Activated T-cell treated with anti-CD3 and anti-CD28 coated beads, Interleukin-2, amount 50 U/mL, for 4 hours (primary cell): Measurements from ENCODE around the gene PRCD. TPM values are rescaled to one million over a fixed set of nuclear protein-coding genes. Genes with fewer than 3 reads are reported as not detected.
"Not testable (repeated sequence)": the region's sequence is repeated elsewhere in the genome, so short reads cannot be mapped to it uniquely, and the experiment has no call there.

Experiments
- ATAC-seq, 2 donors: fragments of 200-7000 bp; cut with Tn5 transposase; one replicate each; pipeline ENCODE4 v1.10.0; 2021
- DNase-seq: peaks from one replicate; pipeline ENCODE4 v3.0.0-alpha.2; 2020
- H3K27me3 Mint-ChIP-seq: one replicate; pipeline ENCODE4 v1.8.0; 2021; ENCODE audit warnings: low read depth, mixed read lengths
- H3K36me3 Mint-ChIP-seq: one replicate; pipeline ENCODE4 v1.8.0; 2022; ENCODE audit warnings: mixed read lengths; ENCODE audit not compliant: insufficient read depth
- H3K4me1 Mint-ChIP-seq: one replicate; pipeline ENCODE4 v1.8.0; 2021; ENCODE audit warnings: low read depth, mixed read lengths
- H3K4me3 Mint-ChIP-seq: one replicate; pipeline ENCODE4 v1.8.0; 2021; ENCODE audit warnings: mild to moderate bottlenecking, moderate library complexity, mixed read lengths
- H3K9me3 Mint-ChIP-seq: one replicate; pipeline ENCODE4 v1.8.0; 2021; ENCODE audit warnings: mixed read lengths
- total RNA-seq, 3 donors: library from RNA; stranded (reverse); gene quantifications; one replicate each; pipeline ENCODE4 v1.2.1, GENCODE V29; 2021

PRCD gene
- total RNA-seq, 3 donors from 2014 or later = not detected

GRCh38 chr17:76514355-76514754 is 25.5 kb upstream of the PRCD start:
- not testable (repeated sequence) for DNase-seq, H3K4me3 Mint-ChIP-seq, H3K27me3 Mint-ChIP-seq, H3K36me3 Mint-ChIP-seq, ATAC-seq, H3K9me3 Mint-ChIP-seq
- H3K4me1 Mint-ChIP-seq = peaks cover 56% of the 10 kb centered on the region

DNA sequence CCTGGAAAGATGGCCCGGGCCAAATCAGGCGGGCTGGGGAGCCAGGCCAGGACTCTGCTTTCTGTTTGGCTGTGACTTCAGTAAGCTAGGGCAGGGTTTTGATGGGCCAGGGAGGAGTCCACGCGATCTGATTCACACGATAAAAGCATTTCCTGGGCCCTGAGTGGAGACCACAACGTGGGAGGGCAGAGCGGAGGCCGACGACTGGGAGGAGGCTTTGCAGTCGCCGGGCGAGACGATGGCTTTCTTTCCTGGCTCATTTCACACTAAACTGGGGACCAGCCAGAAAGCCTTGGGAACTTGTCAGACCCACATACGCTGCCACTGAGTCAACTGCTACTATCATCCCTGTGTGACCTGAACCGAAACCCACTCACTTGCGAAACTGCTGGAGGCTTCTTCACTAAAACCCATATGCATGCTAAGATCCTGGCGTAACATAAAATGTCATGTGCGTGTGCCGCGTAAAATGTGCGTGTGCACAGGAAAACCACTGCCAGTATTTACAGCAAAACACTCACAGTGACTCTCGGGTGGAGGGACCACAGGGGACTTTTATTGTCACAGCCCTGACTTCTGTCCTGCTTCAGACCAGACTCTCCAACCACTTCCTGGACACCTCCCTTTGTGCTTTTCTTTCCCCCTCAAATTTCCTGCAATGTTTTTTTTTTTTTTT is 24.4 kb upstream of the PRCD start:
- peaks cover 56% of the 10 kb centered on the region for H3K4me1 Mint-ChIP-seq
- peak; percentile 65 for DNase-seq
- ATAC-seq = peak; percentile 92 to 94
- H3K36me3 Mint-ChIP-seq = no peaks in the 10 kb centered on the region
- H3K27me3 Mint-ChIP-seq = no peaks in the 10 kb centered on the region
- H3K4me3 Mint-ChIP-seq = peak overlapping the region; percentile 67
- no peaks in the 10 kb centered on the region for H3K9me3 Mint-ChIP-seq

DNA sequence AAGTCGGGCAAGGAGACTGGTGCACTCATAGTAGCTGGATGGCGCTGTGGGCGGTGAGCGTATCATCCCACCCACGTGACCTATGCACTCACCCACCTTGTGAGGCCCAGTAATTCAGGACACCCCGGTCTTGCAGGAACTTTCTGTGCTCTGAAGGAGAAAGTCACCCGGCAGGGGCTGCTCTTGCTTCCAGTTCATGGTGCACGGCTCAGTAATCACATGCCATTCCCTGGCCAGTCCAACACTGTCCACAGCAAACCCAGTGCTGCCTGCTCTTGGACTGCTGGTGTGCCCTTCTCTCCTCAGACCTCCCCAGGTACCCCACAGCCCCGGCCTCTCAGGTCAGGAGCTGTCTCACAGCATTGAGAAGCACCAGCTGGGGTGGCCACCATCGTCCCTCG is 22.2 kb upstream of the PRCD start:
- ATAC-seq = no peak
- Mint-ChIP-seq H3K9me3 (no peaks in the 10 kb centered on the region), H3K36me3 (no peaks in the 10 kb centered on the region)

DNA sequence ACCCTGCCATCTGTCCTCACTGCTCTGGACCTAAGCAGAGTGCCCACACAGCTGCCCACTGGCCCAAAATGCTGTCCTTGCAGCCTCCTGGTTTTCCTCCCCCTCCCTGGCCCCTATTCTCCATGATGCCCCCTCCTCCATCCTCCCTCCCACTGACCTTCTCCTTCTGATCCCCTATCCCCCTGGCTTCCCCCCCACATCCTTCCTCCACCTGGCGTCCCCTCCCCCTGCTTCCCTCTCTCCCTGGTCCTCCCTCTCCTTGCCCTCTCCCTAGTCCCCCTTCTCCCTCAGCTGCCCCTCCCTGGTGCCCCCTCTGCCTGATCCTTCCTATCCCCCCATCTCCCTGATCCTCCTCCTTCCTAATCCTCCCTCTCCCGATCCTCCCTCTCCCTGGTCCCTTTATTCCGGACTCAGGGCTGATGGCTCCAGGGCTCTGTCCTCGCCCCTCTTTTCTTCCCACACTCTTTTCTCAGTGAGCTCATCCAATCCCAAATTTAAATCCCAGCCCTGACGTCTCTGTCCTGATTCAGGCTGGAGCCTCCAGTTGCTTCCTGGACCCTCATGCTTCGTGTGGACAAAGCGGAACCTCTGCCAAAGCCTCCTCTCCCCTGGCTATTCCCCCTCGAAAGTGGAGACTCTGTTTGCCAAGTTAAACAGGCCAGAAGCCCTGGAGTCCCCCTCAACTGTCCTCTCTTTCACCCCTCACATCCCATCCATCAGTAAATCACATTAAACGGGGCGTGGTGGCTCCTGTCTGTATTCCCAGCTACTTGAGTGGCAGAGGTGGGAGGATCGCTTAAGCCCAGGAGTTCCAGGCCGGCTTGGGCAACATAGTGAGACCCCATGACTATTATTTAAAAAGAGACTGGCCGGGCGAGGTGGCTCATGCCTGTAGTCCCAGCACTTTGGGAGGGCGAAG is 20.5 kb upstream of the PRCD start:
- H3K9me3 Mint-ChIP-seq = no peaks in the 10 kb centered on the region
- no peak overlapping the region for H3K4me3 Mint-ChIP-seq
- no peaks in the 10 kb centered on the region for H3K36me3 Mint-ChIP-seq
- ATAC-seq (no peak), DNase-seq (no peak)
- H3K27me3 Mint-ChIP-seq = no peaks in the 10 kb centered on the region
- H3K4me1 Mint-ChIP-seq = peaks cover 40% of the 10 kb centered on the region

More for the DNA sequence above, 22.2 kb upstream of the PRCD start:
- H3K4me3 Mint-ChIP-seq = no peak overlapping the region
- peaks cover 45% of the 10 kb centered on the region for H3K4me1 Mint-ChIP-seq
- DNase-seq = no peak
- H3K27me3 Mint-ChIP-seq = no peaks in the 10 kb centered on the region

DNA sequence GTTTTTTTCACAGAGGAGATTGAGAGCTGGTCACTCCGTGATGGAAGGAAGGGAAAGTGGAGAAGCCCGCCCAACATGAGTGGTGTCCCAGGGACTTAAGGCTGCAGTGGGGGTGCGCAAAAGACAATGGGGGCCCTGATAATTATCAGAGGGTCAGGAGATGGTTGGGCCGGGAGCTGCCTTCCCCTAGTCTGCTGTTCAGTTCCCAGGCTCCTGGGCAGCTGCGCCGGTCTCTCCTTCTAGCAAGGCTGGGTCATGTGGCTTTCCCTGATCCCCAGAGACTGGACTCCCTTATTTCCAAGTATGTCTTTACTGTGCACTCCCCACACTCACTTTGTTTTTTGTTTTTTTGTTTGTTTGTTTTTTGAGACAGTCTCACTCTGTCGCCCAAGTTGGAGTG is 18.6 kb upstream of the PRCD start:
- Mint-ChIP-seq H3K9me3 (no peaks in the 10 kb centered on the region), H3K27me3 (no peaks in the 10 kb centered on the region), H3K36me3 (no peaks in the 10 kb centered on the region), H3K4me1 (peaks cover 25% of the 10 kb centered on the region), H3K4me3 (no peak overlapping the region)
- no peak for DNase-seq
- no peak for ATAC-seq

DNA sequence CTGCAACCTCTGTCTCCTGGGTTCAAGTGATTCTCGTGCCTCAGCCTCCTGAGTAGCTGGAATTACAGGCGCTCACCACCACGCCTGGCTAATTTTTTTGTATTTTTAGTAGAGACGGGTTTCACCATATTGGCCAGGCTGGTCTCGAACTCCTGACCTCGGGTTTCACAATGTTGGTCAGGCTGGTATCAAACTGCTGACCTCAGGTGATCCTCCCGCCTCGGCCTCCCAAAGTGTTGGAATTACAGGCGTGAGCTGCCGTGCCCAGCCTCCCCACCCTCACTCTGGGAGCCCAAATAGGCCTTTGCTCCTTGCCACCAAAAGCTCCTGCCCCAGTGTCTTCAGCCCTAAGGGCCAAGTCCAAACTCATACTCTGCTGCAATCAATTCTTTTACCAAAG is 18.2 kb upstream of the PRCD start:
- H3K27me3 Mint-ChIP-seq, H3K36me3 Mint-ChIP-seq, DNase-seq, ATAC-seq, H3K9me3 Mint-ChIP-seq, H3K4me3 Mint-ChIP-seq: not testable (repeated sequence)
- peaks cover 21% of the 10 kb centered on the region for H3K4me1 Mint-ChIP-seq

GRCh38 chr17:76523084-76524037 is 16.5 kb upstream of the PRCD start:
- peak; percentile 78 for DNase-seq
- Mint-ChIP-seq H3K4me1 (peaks cover 22% of the 10 kb centered on the region), H3K4me3 (peak overlapping the region; percentile 31), H3K9me3 (no peaks in the 10 kb centered on the region), H3K27me3 (peaks cover 2% of the 10 kb centered on the region), H3K36me3 (no peaks in the 10 kb centered on the region)
- peak; percentile 90 for ATAC-seq

GRCh38 chr17:76524598-76525512 is 15.0 kb upstream of the PRCD start:
- H3K4me3 Mint-ChIP-seq = no peak overlapping the region
- no peaks in the 10 kb centered on the region for H3K9me3 Mint-ChIP-seq
- H3K27me3 Mint-ChIP-seq = peaks cover 2% of the 10 kb centered on the region
- H3K4me1 Mint-ChIP-seq = peaks cover 26% of the 10 kb centered on the region
- no peaks in the 10 kb centered on the region for H3K36me3 Mint-ChIP-seq
- no peak for DNase-seq
- ATAC-seq = no peak

DNA sequence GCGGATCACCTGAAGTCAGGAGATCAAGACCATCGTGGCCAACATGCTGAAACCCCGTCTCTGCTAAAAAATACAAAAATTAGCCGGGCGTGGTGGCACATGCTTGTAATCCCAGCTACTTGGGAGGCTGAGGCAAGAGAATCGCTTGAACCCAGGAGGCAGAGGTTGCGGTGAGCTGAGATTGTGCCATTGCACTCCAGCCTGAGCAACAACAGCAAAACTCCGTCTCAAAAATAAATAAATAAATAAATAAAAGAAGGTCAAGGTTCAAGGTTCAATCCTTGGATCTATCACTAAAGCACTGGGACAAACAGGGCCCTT is 14.4 kb upstream of the PRCD start:
- peaks cover 30% of the 10 kb centered on the region for H3K4me1 Mint-ChIP-seq
- ATAC-seq, H3K27me3 Mint-ChIP-seq, H3K4me3 Mint-ChIP-seq, DNase-seq, H3K36me3 Mint-ChIP-seq, H3K9me3 Mint-ChIP-seq: not testable (repeated sequence)

- ATAC-seq, H3K9me3 Mint-ChIP-seq, H3K27me3 Mint-ChIP-seq, DNase-seq, H3K36me3 Mint-ChIP-seq: not testable (repeated sequence)
- H3K4me1 Mint-ChIP-seq = peaks cover 31% of the 10 kb centered on the region
- peak overlapping the region; percentile 19 for H3K4me3 Mint-ChIP-seq
Observed at GRCh38 chr17:76527016-76527415, 12.8 kb upstream of the PRCD start.

DNA sequence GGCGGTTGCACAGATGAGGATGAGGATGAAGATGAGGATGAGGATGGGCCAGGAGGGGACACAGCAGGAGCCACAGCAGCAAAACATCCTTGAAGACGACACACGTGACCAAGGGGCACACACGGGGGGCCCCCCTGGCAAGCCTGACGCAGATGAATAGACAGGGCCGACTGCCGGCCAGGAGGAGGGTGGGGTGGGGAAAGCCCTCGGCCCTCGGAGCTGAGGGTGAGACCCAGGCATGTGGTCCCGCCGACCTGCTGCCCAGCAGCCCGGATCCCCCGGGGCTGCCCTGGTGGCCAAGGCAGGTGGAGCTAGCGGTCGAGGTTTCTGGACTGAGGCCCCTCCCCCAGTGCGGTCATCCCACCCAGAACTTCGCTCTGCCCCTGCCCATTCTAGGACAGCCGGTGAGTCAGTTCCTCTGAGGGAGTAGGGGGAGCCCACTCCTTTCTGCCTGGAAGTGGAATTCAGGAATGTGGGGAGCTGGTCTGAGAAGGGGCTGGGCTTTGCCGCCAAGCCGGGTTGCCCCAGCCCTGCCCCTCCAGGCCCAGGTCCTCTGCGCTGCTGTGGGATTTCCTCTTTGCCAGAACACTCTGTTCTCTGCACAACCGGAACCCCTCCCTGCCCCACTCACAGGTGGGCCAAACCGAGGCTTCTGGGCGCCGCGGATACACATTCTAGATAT is 12.3 kb upstream of the PRCD start:
- no peaks in the 10 kb centered on the region for H3K9me3 Mint-ChIP-seq
- peak; percentile 46 to 55 for ATAC-seq
- H3K36me3 Mint-ChIP-seq = no peaks in the 10 kb centered on the region
- H3K27me3 Mint-ChIP-seq = peaks cover 2% of the 10 kb centered on the region
- H3K4me3 Mint-ChIP-seq = peak overlapping the region; percentile 19
- peaks cover 31% of the 10 kb centered on the region for H3K4me1 Mint-ChIP-seq
- peak; percentile 25 for DNase-seq

GRCh38 chr17:76528156-76528527 is 11.7 kb upstream of the PRCD start:
- ATAC-seq = peak; percentile 14 to 17
- Mint-ChIP-seq H3K4me1 (peaks cover 28% of the 10 kb centered on the region), H3K9me3 (no peaks in the 10 kb centered on the region), H3K36me3 (no peaks in the 10 kb centered on the region), H3K27me3 (peaks cover 2% of the 10 kb centered on the region), H3K4me3 (peak overlapping the region; percentile 57)
- DNase-seq = no peak
